PFSK-1 (cell line): ENCODE data around the gene BPI.

ENCODE experiments used
- FOXP2 ChIP-seq: optimal IDR thresholded peaks from 2 replicates; pipeline ENCODE3; 2011; ENCODE audit warnings: borderline replicate concordance, control low read depth, inconsistent platforms; ENCODE audit not compliant: insufficient read depth; ENCODE audit errors: extremely low read length, extremely low read depth
- POLR2AphosphoS5 ChIP-seq: IDR thresholded peaks from 2 replicates; pipeline ENCODE4 v1.6.1; 2012; ENCODE audit warnings: low read depth, mild to moderate bottlenecking, control low read depth, low read length, moderate library complexity
- REST ChIP-seq, 2 experiments: IDR thresholded peaks; 2 replicates each; pipeline versions ENCODE4 v1.6.1 to v1.8.0; 2011 to 2012; ENCODE audit warnings: low read depth in 2 of 2, low read length in 2 of 2, control low read depth in 1 of 2, inconsistent platforms in 1 of 2, mild to moderate bottlenecking in 1 of 2, moderate library complexity in 1 of 2; ENCODE audit not compliant: insufficient read depth in 1 of 2
- SIN3A ChIP-seq: IDR thresholded peaks from 2 replicates; pipeline ENCODE4 v1.6.1; 2012; ENCODE audit warnings: mild to moderate bottlenecking, low read length, moderate library complexity, borderline replicate concordance; ENCODE audit not compliant: insufficient read depth
- TAF1 ChIP-seq: IDR thresholded peaks from 2 replicates; pipeline ENCODE4 v1.6.1; 2012; ENCODE audit warnings: low read length, control low read depth, borderline replicate concordance; ENCODE audit not compliant: insufficient read depth

The BPI gene

GRCh38 chr20:38373231-38373867 lies 69.4 kb downstream of the BPI start:
- no peak for TF ChIP-seq REST (IDR thresholded peaks at IDR 0.05; ENCODE audit: insufficient read depth in 1 of 2, low read depth in 2 of 2, low read length in 2 of 2)
- no peak for TF ChIP-seq SIN3A
- TF ChIP-seq FOXP2, result no peak
- TF ChIP-seq TAF1, result no peak
- TF ChIP-seq POLR2AphosphoS5, result no peak

GRCh38 chr20:38373898-38374297 lies 69.9 kb downstream of the BPI start:
- TF ChIP-seq FOXP2 (no peak), POLR2AphosphoS5 (no peak), TAF1 (no peak), REST (IDR thresholded peaks at IDR 0.05; ENCODE audit: insufficient read depth in 1 of 2, low read depth in 2 of 2, low read length in 2 of 2) (no peak), SIN3A (no peak)

- TF ChIP-seq SIN3A (no peak), FOXP2 (no peak), REST (IDR thresholded peaks at IDR 0.05; ENCODE audit: insufficient read depth in 1 of 2, low read depth in 2 of 2, low read length in 2 of 2) (no peak), TAF1 (no peak), POLR2AphosphoS5 (no peak)
These were observed 73.2 kb downstream of the BPI start for GRCh38 chr20:38377039-38377685.

GRCh38 chr20:38383147-38383546 lies 79.2 kb downstream of the BPI start:
- no peak for TF ChIP-seq TAF1
- TF ChIP-seq FOXP2, result no peak
- TF ChIP-seq POLR2AphosphoS5, result no peak
- no peak for TF ChIP-seq REST (IDR thresholded peaks at IDR 0.05; ENCODE audit: insufficient read depth in 1 of 2, low read depth in 2 of 2, low read length in 2 of 2)
- TF ChIP-seq SIN3A, result no peak

GRCh38 chr20:38386004-38386403 lies 82.0 kb downstream of the BPI start:
- TF ChIP-seq SIN3A, result no peak
- TF ChIP-seq REST (IDR thresholded peaks at IDR 0.05; ENCODE audit: insufficient read depth in 1 of 2, low read depth in 2 of 2, low read length in 2 of 2), result no peak
- TF ChIP-seq TAF1, result no peak
- no peak for TF ChIP-seq POLR2AphosphoS5
